A549 treated with DMSO at 1 μM for 4 hours (cell line): ENCODE data around the gene EIF4EBP2. TPM values are rescaled to one million over a fixed set of nuclear protein-coding genes. Genes with fewer than 3 reads are reported as not detected.

Source experiments
- total RNA-seq: library from RNA; stranded (reverse); fragments of 200-300 nt; extraction: Qiagen RNA extraction; gene quantifications from 5 replicates; pipeline ENCODE4 v1.2.3, GENCODE V29; 2022; ENCODE audit warnings: low read depth

The EIF4EBP2 gene
- total RNA-seq: 13.6 to 17.1 TPM (median 15.9 TPM) in 5 replicates

GRCh38 chr10:70404036-70404786, at the start of gene EIF4EBP2:
EIF4EBP2 (plus strand) TSS chr10:70404145; CDS start chr10:70404402, 257 bp downstream.

DNA sequence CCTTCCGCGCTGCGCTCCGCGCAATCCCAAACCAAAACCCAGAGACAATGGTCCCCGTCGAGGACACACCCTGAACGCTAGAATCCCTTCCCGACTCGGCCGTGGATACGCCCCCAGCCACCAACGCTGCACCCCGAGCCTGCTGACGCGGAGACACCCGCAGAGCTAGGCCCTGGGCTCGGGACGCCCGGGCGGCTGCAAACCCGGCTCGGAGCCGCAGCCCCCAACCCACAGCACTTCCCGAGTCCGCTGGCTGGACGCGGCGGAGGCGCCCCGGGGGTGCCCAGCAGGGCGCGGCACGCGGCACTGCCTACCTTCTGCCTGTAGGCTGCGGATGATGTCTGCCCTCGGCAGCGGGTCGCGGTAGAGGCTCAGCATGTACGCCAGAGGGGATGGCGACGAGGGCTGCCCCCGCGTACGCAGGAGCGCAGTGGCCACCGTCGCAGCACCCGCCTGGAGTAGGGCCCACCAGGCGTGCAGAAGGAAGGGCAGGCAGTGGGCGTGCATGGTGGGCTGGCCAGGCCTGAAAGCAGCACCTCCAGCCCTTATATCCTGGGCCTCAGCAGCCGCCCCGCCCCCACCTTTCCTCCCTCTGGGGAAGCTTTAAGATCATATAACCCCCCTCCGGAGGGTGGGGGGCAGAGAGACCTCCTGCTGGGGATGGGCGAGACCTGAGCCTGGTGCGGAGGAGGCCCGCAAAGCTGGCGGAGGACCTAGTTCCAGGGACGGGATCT, 37.4 kb downstream of the EIF4EBP2 start, which contains the start of gene NODAL:
Gene NODAL, minus strand, starts transcription at position 521 of the 734 bp plus-strand sequence. Its CDS starts 14 bp downstream, at position 507.

Other genes with a start within 250 kb of the EIF4EBP2 start
- gene SAR1A, start 233.6 kb upstream of the EIF4EBP2 start, total RNA-seq: 75.6 to 90.0 TPM (median 83.4 TPM) in 5 replicates
- gene PPA1, start 170.7 kb upstream of the EIF4EBP2 start, total RNA-seq: 192 to 215 TPM (median 206 TPM) in 5 replicates
- gene NPFFR1, start 120.1 kb upstream of the EIF4EBP2 start, total RNA-seq: 0.01 TPM in 2 of 5 replicates, not detected in the others
- 16.9 to 20.8 TPM (median 20.1 TPM) in 5 replicates for gene LRRC20, start 21.5 kb upstream of the EIF4EBP2 start, total RNA-seq
- 0.06 TPM in 1 of 5 replicates, not detected in the others for gene NODAL, start 37.5 kb downstream of the EIF4EBP2 start, total RNA-seq
- 5.9 to 8.6 TPM (median 7.2 TPM) in 5 replicates for gene PALD1, start 74.6 kb downstream of the EIF4EBP2 start, total RNA-seq
- not detected in 5 replicates for gene PRF1, start 198.6 kb downstream of the EIF4EBP2 start, total RNA-seq